H1 (cell line): Measurements from ENCODE around the gene CYRIA. TPM values are rescaled to one million over a fixed set of nuclear protein-coding genes. Genes with fewer than 3 reads are reported as not detected.
A peak's percentile ranks its signal among the peaks of the same experiment; 100 is the strongest.

ENCODE experiments used
- CTCF ChIA-PET: fragments of 300-600 bp; sonication (Branson Sonifier 250); formaldehyde crosslinking; loops from one replicate; lab custom pipeline; 2021; ENCODE audit not compliant: partially characterized antibody; lab: Charles Lee
- POLR2A ChIA-PET: fragments of 300-600 bp; sonication (Branson Sonifier 250); formaldehyde crosslinking; loops from one replicate; lab custom pipeline; 2021; ENCODE audit warnings: inconsistent platforms; ENCODE audit not compliant: partially characterized antibody; lab: Charles Lee
- DNase-seq, 2 experiments: peaks; one replicate each; pipeline versions ENCODE4 v3.0.0 to v3.0.0-alpha.2; 2010 to 2022; ENCODE audit warnings: low spot score in 2 of 2, low read depth in 1 of 2, mixed read lengths in 1 of 2
- FAIRE-seq: peaks from 2 replicates; lab custom pipeline; 2011; peaks lifted over from hg19 to GRCh38; lab: Jason Lieb, UNC
- H2AFZ ChIP-seq: 2 replicates; pipeline ENCODE4 v1.8.1; 2012; ENCODE audit warnings: low read length, inconsistent platforms
- H2AK5ac ChIP-seq: 2 replicates; pipeline ENCODE4 v1.6.1; 2013; ENCODE audit warnings: low read depth, low read length
- H2BK120ac ChIP-seq: replicated peaks from 2 replicates; pipeline ENCODE3; 2013; ENCODE audit warnings: low read depth, low read length, inconsistent platforms
- H2BK12ac ChIP-seq: 2 replicates; pipeline ENCODE4 v1.6.1; 2013; ENCODE audit warnings: low read depth, low read length
- H2BK15ac ChIP-seq: 2 replicates; pipeline ENCODE4 v1.6.1; 2013; ENCODE audit warnings: low read length
- H2BK20ac ChIP-seq: 2 replicates; pipeline ENCODE4 v1.6.1; 2013; ENCODE audit warnings: low read length
- H2BK5ac ChIP-seq: 2 replicates; pipeline ENCODE4 v1.6.1; 2013; ENCODE audit warnings: low read depth, low read length
- H3K14ac ChIP-seq: 2 replicates; pipeline ENCODE4 v1.6.1; 2013; ENCODE audit warnings: inconsistent platforms; ENCODE audit not compliant: insufficient read length
- H3K18ac ChIP-seq: 2 replicates; pipeline ENCODE4 v1.6.1; 2013; ENCODE audit warnings: low read length; ENCODE audit errors: extremely low read depth
- H3K23ac ChIP-seq: 2 replicates; pipeline ENCODE4 v1.6.1; 2013; ENCODE audit warnings: inconsistent platforms; ENCODE audit not compliant: insufficient read length
- H3K23me2 ChIP-seq: 2 replicates; pipeline ENCODE4 v1.6.1; 2013; ENCODE audit warnings: low read depth, low read length
- H3K27ac ChIP-seq: 2 replicates; pipeline ENCODE4 v1.6.1; 2011; ENCODE audit warnings: low read depth, low read length, inconsistent platforms
- H3K27me3 ChIP-seq, 4 experiments: replicated peaks in 1 of 4; 1 replicate in 1 of 4; 2 replicates in 3 of 4; pipeline versions ENCODE4 v1.6.1 to v1.8.1; 2011 to 2013; ENCODE audit warnings: low read length in 3 of 4, mild to moderate bottlenecking in 3 of 4, inconsistent platforms in 2 of 4, mixed read lengths in 2 of 4, moderate library complexity in 1 of 4; ENCODE audit not compliant: control insufficient read depth in 3 of 4, insufficient read depth in 3 of 4; ENCODE audit errors: extremely low read depth in 1 of 4
- H3K36me3 ChIP-seq, 4 experiments: 2 replicates each; pipeline versions ENCODE4 v1.6.1 to v1.8.1; 2011 to 2013; ENCODE audit warnings: mild to moderate bottlenecking in 4 of 4, low read length in 3 of 4, moderate library complexity in 2 of 4, control low read depth in 1 of 4, inconsistent platforms in 1 of 4; ENCODE audit not compliant: insufficient read depth in 4 of 4, control insufficient read depth in 2 of 4
- H3K4ac ChIP-seq: replicated peaks from 2 replicates; pipeline ENCODE3; 2013; ENCODE audit warnings: low read length, low read depth, mixed read lengths, inconsistent platforms; ENCODE audit not compliant: insufficient read length
- H3K4me1 ChIP-seq, 4 experiments: replicated peaks in 1 of 4; 1 replicate in 1 of 4; 2 replicates in 3 of 4; pipeline versions ENCODE4 v1.6.1 to v1.8.1; 2011 to 2013; ENCODE audit warnings: low read length in 3 of 4, inconsistent platforms in 2 of 4, mixed read lengths in 1 of 4; ENCODE audit not compliant: insufficient read depth in 4 of 4, control insufficient read depth in 3 of 4
- H3K4me2 ChIP-seq, 2 experiments: 2 replicates each; pipeline versions ENCODE4 v1.6.1 to v1.8.1; 2011 to 2013; ENCODE audit warnings: low read depth in 2 of 2, low read length in 2 of 2, control low read depth in 1 of 2, inconsistent platforms in 1 of 2, mild to moderate bottlenecking in 1 of 2; ENCODE audit not compliant: insufficient read depth in 1 of 2
- H3K4me3 ChIP-seq, 4 experiments: fragments of 200-600, 300-600 bp in 1 of 4; sonication (generic), shearing (Covaris generic), sonication (Bioruptor Twin) in 1 of 4; 2 replicates each; pipeline versions ENCODE4 v1.5.1 to v1.8.1; 2011 to 2016; ENCODE audit warnings: low read length in 4 of 4, low read depth in 3 of 4, control low read depth in 2 of 4, inconsistent platforms in 2 of 4, mild to moderate bottlenecking in 2 of 4, mixed read lengths in 1 of 4, moderate library complexity in 1 of 4; ENCODE audit not compliant: insufficient read depth in 2 of 4; ENCODE audit errors: extremely low read depth in 1 of 4
- H3K56ac ChIP-seq: replicated peaks from 2 replicates; pipeline ENCODE3; 2013; ENCODE audit warnings: low read depth, mild to moderate bottlenecking, mixed read lengths, low read length, inconsistent platforms; ENCODE audit not compliant: insufficient read length
- H3K79me1 ChIP-seq: 2 replicates; pipeline ENCODE4 v1.6.1; 2013; ENCODE audit warnings: low read depth, low read length, control low read depth
- H3K79me2 ChIP-seq, 2 experiments: 2 replicates each; pipeline versions ENCODE4 v1.6.1 to v1.8.1; 2012 to 2013; ENCODE audit warnings: low read length in 2 of 2, mild to moderate bottlenecking in 2 of 2, inconsistent platforms in 1 of 2; ENCODE audit not compliant: insufficient read depth in 2 of 2, control insufficient read depth in 1 of 2
- H3K9ac ChIP-seq, 4 experiments: replicated peaks in 1 of 4; 1 replicate in 1 of 4; 2 replicates in 3 of 4; pipeline versions ENCODE4 v1.6.1 to v1.8.1; 2011 to 2013; ENCODE audit warnings: low read depth in 3 of 4, low read length in 3 of 4, control low read depth in 2 of 4, mild to moderate bottlenecking in 2 of 4, moderate library complexity in 2 of 4, inconsistent platforms in 1 of 4; ENCODE audit errors: extremely low read depth in 1 of 4
- H3K9me3 ChIP-seq, 2 experiments: 2 replicates each; pipeline versions ENCODE4 v1.6.1 to v1.8.1; 2012 to 2013; ENCODE audit warnings: mild to moderate bottlenecking in 2 of 2, moderate library complexity in 2 of 2, control low read depth in 1 of 2, inconsistent platforms in 1 of 2, low read depth in 1 of 2, low read length in 1 of 2, mixed read lengths in 1 of 2; ENCODE audit not compliant: insufficient read depth in 2 of 2
- H4K20me1 ChIP-seq, 2 experiments: replicated peaks in 1 of 2; 2 replicates each; pipeline versions ENCODE3 to v1.8.1; 2011 to 2013; ENCODE audit warnings: inconsistent platforms in 2 of 2, low read length in 2 of 2, mild to moderate bottlenecking in 1 of 2; ENCODE audit not compliant: insufficient read depth in 2 of 2, control insufficient read depth in 1 of 2
- H4K5ac ChIP-seq: 2 replicates; pipeline ENCODE4 v1.6.1; 2013; ENCODE audit warnings: low read length, low read depth, mixed read lengths, inconsistent platforms; ENCODE audit not compliant: insufficient read length
- H4K8ac ChIP-seq: 2 replicates; pipeline ENCODE4 v1.8.0; 2013; ENCODE audit warnings: mild to moderate bottlenecking, moderate library complexity, low read length, inconsistent platforms; ENCODE audit not compliant: insufficient read depth; ENCODE audit errors: extremely low read depth
- H4K91ac ChIP-seq: replicated peaks from 2 replicates; pipeline ENCODE3; 2013; ENCODE audit warnings: low read length, mixed read lengths, inconsistent platforms; ENCODE audit not compliant: insufficient read length
- POLR2AphosphoS5 ChIP-seq: IDR thresholded peaks from 2 replicates; pipeline ENCODE4 v1.6.1; 2011; ENCODE audit warnings: low read depth, low read length
- SIRT6 ChIP-seq: IDR thresholded peaks from one replicate; pipeline ENCODE4 v1.7.1; 2012; ENCODE audit warnings: low read length, inconsistent platforms
- SUZ12 ChIP-seq: fragments of 200-600 bp; sonication (generic); IDR thresholded peaks from 2 replicates; pipeline ENCODE4 v1.6.1; 2012; ENCODE audit warnings: mild to moderate bottlenecking, inconsistent platforms, low read length, moderate library complexity, mixed read lengths
- ZNF274 ChIP-seq: IDR thresholded peaks from 2 replicates; pipeline ENCODE4 v1.7.0; 2012; ENCODE audit warnings: low read length, borderline replicate concordance; ENCODE audit errors: extremely low read depth
- WGBS, 2 experiments: shearing (Covaris generic) in 1 of 2; methylation state at CpG; one replicate each; pipeline versions ENCODE4 v1.1.6 to v1.1.7; 2013 to 2015; ENCODE audit warnings: low lambda C conversion rate in 2 of 2, mixed read lengths in 2 of 2, inconsistent platforms in 1 of 2, low coverage in 1 of 2, missing lambda C conversion rate in 1 of 2; ENCODE audit not compliant: insufficient replicate concordance in 2 of 2, insufficient coverage in 1 of 2, insufficient read length in 1 of 2; ENCODE audit errors: extremely low coverage in 1 of 2, missing lambda C conversion rate in 1 of 2; 5-methylcytosine and 5-hydroxymethylcytosine counted together
- polyA plus RNA-seq, 7 experiments: library from polyadenylated mRNA; depleted of rRNA in 3 of 7; stranded (reverse) in 5 of 7; unstranded in 2 of 7; fragments of >200 nt in 5 of 7; fragments of 200-250 nt in 2 of 7; gene quantifications; 1 replicate in 5 of 7; 2 replicates in 1 of 7; 4 replicates in 1 of 7; pipeline versions ENCODE4 v1.2.1 to v1.2.3, GENCODE V29; 2011 to 2013; ENCODE audit warnings: missing spikeins in 2 of 7, mixed read lengths in 2 of 7
- total RNA-seq: library from RNA; stranded (reverse); fragmentation: NEBNext Ultra II Directional; extraction: Animal tissue kit (Norgen Biotek cat#: 25700); gene quantifications from 2 replicates; pipeline ENCODE4 v1.2.1, GENCODE V29; 2021

Gene CYRIA
- total and polyA plus RNA-seq, 2 of the 8 experiments (the other 6 are each of a cell fraction or from before 2014, with no cell fraction given): 1.5 to 9.8 TPM

- Histone ChIP-seq H4K8ac (no peak overlapping the region), H4K91ac (no peak overlapping the region), H3K27me3 (no peaks in the 10 kb centered on the region), H3K79me2 (no peaks in the 10 kb centered on the region), H3K18ac (no peak overlapping the region; the same call in 1 of the 2 replicates), H3K9me3 (no peaks in the 10 kb centered on the region), H2BK15ac (no peak overlapping the region), H4K20me1 (no peaks in the 10 kb centered on the region), H3K4me1 (peaks cover 0 to 3% (median 0%) of the 10 kb centered on the region in 4 experiments; a peak in 4 of 7 replicates), H3K14ac (no peak overlapping the region), H2AFZ (no peak overlapping the region), H2BK12ac (no peak overlapping the region), H3K4me2 (no peak overlapping the region), H3K23ac (no peak overlapping the region), H3K9ac (no peak overlapping the region), H2AK5ac (0 out of 2 replicates have a peak overlapping the region, but pooled peaks have one; percentile 18), H3K79me1 (0 out of 2 replicates have a peak, but pooled peaks cover 2% of the 10 kb centered on the region), H2BK20ac (no peak overlapping the region), H3K56ac (no peak overlapping the region), H4K5ac (no peak overlapping the region), H3K4me3 (no peak overlapping the region), H3K36me3 (no peaks in the 10 kb centered on the region), H3K27ac (no peak overlapping the region), H3K4ac (no peak overlapping the region), H3K23me2 (peaks cover 2% of the 10 kb centered on the region; the same call in 1 of the 2 replicates), H2BK5ac (no peak overlapping the region), H2BK120ac (no peak overlapping the region)
- 79% methylated on average over 2 of the region's 2 CpGs; no CpG with 5 or more reads in 1 of the 2 experiments for WGBS, 2 experiments
- no peak for DNase-seq
- FAIRE-seq: no peak
- POLR2A ChIA-PET: interaction anchor here (0.7 kb wide), 1 partner anchor 440 kb away, joined by 3 read pairs; no protein-coding TSS in a partner anchor
- CTCF ChIA-PET: interaction anchor here (1.0 to 4.1 kb wide), 6 partner anchors 8 to 104 kb away, joined by 3 to 15 read pairs (median 4); no protein-coding TSS in a partner anchor
- TF ChIP-seq SUZ12 (no peak), SIRT6 (no peak), ZNF274 (no peak), POLR2AphosphoS5 (no peak)
Measured at GRCh38 chr2:16653083-16653375, 12.6 kb downstream of the CYRIA start.
